HG02981 (cell line): ENCODE results near the gene KCNG2.

Experiments used
- ATAC-seq: cut with Tn5 transposase; IDR thresholded peaks from one replicate; pipeline ENCODE4 v1.9.1; 2021; ENCODE audit warnings: mild to moderate bottlenecking, moderate library complexity; ENCODE audit not compliant: unreplicated experiment

KCNG2 gene

DNA sequence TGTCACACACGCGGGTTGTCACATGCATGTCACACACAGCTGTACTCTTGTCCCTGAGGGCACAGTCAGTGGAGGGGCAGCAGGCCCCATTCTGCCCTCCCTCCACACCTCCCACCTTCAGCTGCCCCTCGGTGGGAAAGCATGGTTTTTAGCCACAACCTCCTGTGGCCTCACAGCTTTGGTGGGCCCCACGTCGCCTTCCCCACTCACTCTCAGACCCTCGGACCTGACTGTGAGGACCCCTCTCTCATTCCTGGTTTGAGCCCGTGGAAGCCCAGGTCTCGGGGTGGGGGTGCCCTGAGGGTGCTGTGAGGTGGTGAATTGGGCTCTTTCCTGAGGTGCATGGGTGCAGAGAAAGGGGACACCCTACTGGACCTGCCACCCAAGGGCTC is 19.9 kb downstream of the KCNG2 start:
- no peak for ATAC-seq

- no peak for ATAC-seq
Measured at GRCh38 chr18:79818036-79818435, 20.3 kb downstream of the KCNG2 start.

GRCh38 chr18:79818631-79819030 is 20.9 kb downstream of the KCNG2 start:
- ATAC-seq = no peak

DNA sequence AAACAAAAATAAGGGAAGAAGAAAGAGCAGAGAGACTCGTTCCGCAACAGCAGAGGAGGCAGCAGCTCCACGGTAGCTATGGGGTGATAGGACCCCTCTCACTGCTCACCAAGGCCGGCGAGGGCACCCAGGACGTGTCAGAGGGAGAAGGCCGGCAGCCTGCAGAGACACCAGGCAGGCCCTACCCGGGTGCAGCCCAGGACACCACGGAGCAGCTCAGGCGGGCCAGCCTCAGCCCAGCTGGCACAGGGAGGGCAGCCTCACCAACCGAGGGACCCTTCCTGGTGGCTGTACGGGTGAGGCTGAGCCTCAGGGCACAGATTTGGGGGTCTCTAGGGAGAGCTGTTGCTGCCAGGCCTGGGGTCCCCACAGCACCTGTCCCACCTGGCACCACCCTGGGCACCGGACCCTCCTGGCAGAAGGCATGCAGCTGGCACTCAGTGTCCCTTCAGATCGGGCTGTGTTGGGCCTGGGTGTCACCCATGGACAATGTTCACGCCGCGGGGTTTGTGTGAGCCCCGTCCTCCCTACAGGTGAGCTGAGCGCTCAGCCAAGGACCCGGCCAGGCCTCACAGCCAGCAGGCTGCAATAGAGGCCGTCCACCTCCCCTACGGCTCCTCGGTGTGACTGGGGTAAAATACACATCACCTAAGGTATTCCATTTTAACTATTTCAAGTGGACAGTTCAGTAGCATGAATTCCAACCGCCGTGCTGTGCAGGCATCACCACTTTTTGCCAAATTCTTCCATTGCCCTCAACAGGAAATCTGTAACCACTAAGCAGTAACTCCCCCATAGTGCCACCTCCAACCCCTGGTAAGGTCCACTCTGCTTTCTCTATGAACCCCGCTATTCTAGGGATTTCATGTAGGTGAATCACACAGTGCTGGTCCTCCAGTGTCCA is 21.6 kb downstream of the KCNG2 start:
- ATAC-seq = no peak

GRCh38 chr18:79819968-79820351 is 22.2 kb downstream of the KCNG2 start:
- ATAC-seq = peak; percentile 87

DNA sequence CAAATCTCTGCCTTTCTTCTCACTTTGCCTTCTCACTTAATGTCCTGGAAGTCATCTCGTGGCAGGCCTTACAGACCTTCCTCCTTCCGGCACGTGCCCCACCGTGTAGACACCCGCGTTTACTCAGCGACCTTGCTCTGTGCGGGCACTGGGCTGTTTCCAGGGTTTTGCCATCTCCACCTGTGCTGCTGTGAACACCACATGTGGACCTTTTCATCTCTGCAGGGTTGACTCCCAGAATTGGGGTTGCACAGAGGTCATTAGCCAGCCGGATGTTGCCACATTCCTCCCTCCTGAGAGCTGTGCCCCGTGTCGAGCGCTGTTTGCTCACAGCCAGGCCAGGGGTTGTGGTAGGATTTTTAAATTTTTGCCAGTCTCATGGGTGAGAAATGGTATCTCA is 25.4 kb downstream of the KCNG2 start:
- no peak for ATAC-seq

DNA sequence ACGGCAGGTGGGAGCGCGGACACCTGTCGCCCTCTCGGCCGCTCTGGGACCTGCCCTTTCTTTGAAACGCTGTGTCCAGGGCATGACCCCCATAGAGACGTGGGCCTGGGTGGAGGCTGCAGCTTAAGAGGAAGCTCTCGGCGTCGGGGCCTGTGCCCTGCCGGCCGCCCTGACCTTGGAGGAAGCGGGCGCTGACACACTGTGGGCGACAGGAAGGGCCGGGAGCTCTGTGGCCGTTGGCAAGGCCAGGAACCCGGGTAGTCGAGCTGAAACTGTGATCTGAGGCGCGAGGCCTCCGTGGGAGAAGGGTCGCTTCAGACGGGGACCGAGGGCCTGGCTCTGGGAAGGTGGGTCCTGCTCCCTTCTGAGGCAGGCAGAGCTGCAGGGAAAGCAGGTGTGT is 28.2 kb downstream of the KCNG2 start:
- no peak for ATAC-seq

DNA sequence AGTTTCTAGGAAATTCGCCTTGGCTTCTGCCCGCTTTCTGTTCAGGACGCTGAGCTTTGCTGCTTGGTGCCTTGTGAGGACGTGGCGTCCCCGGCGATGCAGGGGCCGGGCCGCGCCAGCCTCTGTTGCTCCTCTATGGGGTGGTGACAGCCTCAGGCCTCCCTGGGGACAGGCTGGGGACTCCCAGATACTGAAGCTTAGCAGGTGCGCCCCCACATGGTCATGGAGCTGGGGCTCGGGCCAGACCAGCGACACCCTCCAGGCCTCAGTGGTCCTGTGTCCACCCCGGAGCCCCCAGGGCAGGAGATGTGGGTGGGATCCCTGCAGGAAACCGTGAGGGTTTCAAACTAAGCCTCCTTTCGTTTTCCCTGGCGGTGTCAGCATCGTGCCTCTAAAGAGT is 29.2 kb downstream of the KCNG2 start:
- no peak for ATAC-seq

GRCh38 chr18:79828258-79828657 is 30.5 kb downstream of the KCNG2 start:
- ATAC-seq = no peak

GRCh38 chr18:79829136-79829854 is 31.6 kb downstream of the KCNG2 start:
- no peak for ATAC-seq

GRCh38 chr18:79832169-79832568 is 34.4 kb downstream of the KCNG2 start:
- ATAC-seq = no peak

- ATAC-seq = no peak
Measured at GRCh38 chr18:79834834-79835233, 37.1 kb downstream of the KCNG2 start.

- ATAC-seq = no peak
Measured at GRCh38 chr18:79841936-79842335, 44.2 kb downstream of the KCNG2 start.

DNA sequence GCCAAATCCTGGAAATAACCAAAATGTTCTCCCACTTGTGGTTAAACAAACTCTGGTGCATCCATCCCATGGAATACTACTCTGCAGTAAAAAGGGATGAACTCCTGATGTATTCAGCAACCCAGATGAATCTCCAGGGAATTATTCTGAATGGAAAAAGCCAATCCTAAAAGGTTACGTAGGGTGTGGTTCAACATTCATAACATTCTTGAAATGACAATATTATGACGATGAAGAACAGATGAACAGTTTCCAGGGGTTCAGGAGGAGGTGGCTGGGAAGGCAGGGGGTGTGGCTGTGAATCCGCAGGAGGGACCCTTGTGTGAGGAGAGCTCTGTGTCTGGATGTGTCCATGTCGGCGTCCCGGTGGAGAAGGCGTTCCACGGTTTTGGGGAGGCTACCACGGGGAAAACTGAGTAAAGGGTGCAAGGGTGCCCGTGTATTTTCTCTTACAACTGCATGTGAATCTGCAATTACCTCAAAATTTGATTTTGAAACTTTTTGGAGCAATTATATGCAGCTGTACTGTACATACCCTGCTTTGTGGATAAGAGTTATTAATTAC is 47.3 kb downstream of the KCNG2 start:
- ATAC-seq = no peak

- no peak for ATAC-seq
Measured at GRCh38 chr18:79846936-79847557, 49.3 kb downstream of the KCNG2 start.

DNA sequence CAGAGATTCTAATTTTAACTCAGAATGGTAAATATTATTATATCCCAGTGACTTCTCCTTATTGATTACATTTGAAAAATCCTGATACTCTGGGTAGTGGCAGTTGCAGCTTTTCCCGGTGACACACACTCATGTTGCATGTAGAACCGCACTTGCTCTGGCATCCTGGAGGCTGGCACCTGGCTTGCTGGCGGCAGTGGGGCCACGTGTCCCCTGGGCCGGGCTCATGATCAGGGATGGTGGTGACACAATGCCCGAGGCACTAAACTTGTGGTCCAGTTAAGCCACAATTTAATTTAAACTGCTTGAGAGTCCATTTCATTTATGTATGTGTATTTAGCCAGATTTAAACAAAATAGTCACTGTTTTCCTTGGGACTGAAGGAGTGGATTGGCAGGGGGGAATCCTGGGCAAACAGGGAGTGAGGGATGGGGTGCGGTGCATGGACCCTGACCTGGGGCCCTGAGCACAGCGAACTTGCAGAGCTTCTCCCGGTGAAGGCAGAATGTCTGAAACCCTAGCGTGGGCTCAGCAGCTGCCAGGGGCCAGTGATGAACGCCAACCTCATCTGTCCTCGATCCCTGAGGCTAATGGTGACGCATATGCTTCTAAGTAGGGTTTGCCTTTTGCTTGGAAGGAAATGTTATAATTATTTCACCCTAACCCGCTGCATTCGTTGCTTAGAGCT is 50.0 kb downstream of the KCNG2 start:
- no peak for ATAC-seq

DNA sequence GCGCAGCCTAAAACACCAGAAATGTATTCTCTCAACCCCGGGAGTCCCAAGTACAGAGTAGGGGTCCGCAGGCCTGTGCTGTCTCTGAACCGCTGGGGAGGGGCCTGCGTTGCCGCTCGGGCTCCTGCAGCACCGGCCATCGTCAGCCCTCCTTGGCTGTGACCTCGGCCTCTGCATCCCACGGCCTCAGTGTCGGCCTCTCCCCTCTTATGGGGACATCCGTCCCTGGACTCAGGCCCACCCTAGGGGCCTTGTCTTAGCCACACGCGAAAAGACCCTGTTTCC is 50.5 kb downstream of the KCNG2 start:
- no peak for ATAC-seq

- no peak for ATAC-seq
Measured at GRCh38 chr18:79848579-79849327, 51.0 kb downstream of the KCNG2 start.

GRCh38 chr18:79849328-79850207 is 51.8 kb downstream of the KCNG2 start:
- no peak for ATAC-seq
